BE2C (cell line): ENCODE results near the gene UFSP1.

ENCODE experiments used
- DNase-seq: peaks from one replicate; pipeline ENCODE4 v3.0.0-alpha.2; 2020
- H3K27me3 ChIP-seq: fragments of 250-450 bp; sonication (Bioruptor Pico); 2 replicates; pipeline ENCODE4 v1.5.1; 2020; ENCODE audit warnings: mild to moderate bottlenecking
- H3K36me3 ChIP-seq: fragments of 250-450 bp; sonication (Bioruptor Pico); 2 replicates; pipeline ENCODE4 v1.5.1; 2020; ENCODE audit warnings: mild to moderate bottlenecking
- H3K4me1 ChIP-seq: fragments of 250-450 bp; sonication (Bioruptor Pico); 2 replicates; pipeline ENCODE4 v1.5.1; 2020
- H3K4me3 ChIP-seq: 2 replicates; pipeline ENCODE4 v1.5.1; 2011; ENCODE audit warnings: low read depth, low read length
- H3K9me3 ChIP-seq: fragments of 250-450 bp; sonication (Bioruptor Pico); 2 replicates; pipeline ENCODE4 v1.5.1; 2020
- TF ChIP-seq, protein P1 (sequence below): IDR thresholded peaks from 2 replicates; pipeline ENCODE4 v1.5.1; 2012; ENCODE audit warnings: mild to moderate bottlenecking, low read depth, low read length

Gene UFSP1

DNA sequence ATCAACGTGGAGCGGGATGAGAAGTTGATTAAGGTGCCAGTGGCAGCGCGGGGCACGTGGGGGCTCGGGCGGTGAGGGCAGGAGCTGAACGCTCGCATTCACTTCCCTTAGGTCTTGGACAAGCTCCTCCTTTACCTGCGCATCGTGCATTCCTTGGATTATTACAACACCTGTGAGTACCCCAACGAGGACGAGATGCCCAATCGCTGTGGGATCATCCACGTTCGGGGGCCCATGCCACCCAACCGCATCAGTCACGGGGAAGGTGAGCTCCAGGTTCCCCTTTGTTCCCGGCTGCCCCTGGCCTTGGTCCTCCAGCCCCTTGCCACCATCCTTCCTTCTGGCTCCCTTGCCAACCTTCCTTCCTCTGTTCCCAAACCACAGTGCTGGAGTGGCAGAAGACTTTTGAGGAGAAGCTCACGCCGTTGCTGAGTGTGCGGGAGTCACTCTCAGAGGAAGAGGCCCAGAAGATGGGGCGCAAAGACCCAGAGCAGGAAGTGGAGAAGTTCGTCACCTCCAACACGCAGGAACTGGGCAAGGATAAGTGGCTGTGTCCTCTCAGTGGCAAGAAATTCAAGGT lies 2.5 kb downstream of the UFSP1 start:
- no peak overlapping the region for H3K4me3 ChIP-seq

DNA sequence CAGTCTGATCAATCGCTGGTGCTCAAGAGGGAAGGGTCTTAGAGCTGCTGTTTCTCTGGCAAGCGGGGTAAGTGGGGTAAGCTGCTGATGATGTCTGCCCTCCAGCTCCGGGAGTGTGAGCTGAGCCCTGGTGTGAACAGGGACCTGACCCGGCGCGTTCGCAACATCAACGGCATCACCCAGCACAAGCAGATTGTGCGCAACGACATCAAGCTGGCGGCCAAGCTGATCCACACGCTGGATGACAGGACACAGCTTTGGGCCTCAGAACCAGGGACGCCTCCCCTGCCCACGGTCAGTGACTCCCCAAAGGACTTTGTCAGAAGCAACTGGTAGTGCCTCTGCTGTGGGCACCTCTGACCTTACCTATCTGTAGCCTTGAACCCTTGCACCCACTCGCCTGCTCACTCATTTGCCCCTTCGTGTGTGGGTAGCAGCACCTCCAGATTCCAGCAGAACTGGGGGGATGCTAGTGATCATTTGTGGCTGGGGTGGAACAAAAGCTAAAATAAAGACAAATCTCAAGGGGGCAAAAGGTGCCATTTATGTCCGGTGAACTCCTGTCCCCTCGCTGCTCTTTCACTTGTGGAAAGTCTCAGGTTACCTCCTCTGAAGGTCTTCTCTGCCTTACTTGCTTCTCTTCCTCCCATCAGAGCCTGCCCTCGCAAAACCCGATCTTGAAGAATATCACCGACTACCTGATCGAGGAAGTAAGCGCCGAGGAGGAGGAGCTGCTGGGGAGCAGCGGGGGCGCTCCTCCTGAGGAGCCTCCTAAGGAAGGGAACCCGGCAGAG lies 3.2 kb downstream of the UFSP1 start:
- TF ChIP-seq, protein P1, sequence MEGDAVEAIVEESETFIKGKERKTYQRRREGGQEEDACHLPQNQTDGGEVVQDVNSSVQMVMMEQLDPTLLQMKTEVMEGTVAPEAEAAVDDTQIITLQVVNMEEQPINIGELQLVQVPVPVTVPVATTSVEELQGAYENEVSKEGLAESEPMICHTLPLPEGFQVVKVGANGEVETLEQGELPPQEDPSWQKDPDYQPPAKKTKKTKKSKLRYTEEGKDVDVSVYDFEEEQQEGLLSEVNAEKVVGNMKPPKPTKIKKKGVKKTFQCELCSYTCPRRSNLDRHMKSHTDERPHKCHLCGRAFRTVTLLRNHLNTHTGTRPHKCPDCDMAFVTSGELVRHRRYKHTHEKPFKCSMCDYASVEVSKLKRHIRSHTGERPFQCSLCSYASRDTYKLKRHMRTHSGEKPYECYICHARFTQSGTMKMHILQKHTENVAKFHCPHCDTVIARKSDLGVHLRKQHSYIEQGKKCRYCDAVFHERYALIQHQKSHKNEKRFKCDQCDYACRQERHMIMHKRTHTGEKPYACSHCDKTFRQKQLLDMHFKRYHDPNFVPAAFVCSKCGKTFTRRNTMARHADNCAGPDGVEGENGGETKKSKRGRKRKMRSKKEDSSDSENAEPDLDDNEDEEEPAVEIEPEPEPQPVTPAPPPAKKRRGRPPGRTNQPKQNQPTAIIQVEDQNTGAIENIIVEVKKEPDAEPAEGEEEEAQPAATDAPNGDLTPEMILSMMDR = no peak
- Histone ChIP-seq H3K36me3 (peaks cover 77% of the 10 kb centered on the region), H3K27me3 (no peaks in the 10 kb centered on the region), H3K4me3 (no peak overlapping the region), H3K4me1 (peaks cover 7% of the 10 kb centered on the region; the same call in 1 of the 2 replicates), H3K9me3 (no peaks in the 10 kb centered on the region)
- no peak for DNase-seq

More for the DNA sequence above, 2.5 kb downstream of the UFSP1 start:
- TF ChIP-seq, protein P1 = no peak
- Histone ChIP-seq H3K27me3 (no peaks in the 10 kb centered on the region), H3K9me3 (no peaks in the 10 kb centered on the region), H3K4me1 (peaks cover 7% of the 10 kb centered on the region; the same call in 1 of the 2 replicates), H3K36me3 (peaks cover 71% of the 10 kb centered on the region)
- DNase-seq = no peak

DNA sequence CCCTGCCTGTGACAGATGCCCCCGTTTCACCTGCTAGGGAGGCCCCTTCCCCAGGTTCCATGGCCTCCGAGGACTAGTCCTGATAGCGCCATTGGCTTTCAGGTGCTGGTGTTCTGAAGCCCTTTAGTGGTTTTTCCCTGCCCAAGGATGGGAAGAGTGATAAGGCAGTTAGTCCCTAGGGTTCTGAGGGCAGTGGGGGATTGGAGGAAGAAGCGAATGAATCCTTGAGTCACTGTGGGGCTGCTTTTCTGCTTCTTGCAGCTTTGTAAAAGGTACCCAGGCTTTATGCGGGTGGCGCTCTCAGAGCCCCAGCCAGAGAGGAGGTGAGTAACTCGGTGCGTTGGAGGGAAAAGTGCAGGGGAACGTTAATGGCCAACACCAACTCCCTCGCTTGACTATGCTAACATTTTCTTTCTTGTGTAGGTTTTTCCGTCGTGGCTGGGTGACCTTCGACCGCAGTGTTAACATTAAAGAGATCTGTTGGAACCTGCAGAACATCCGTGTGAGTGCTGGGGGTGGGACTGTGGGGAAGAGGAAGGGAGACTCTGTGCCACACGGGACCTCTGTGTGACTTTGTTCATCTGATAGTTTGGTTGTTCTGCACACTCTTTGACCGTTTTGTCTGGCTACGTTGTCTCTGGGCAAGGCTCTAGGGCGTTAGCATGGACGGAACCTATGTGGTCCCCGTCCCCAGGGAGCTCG lies 3.9 kb downstream of the UFSP1 start:
- H3K36me3 ChIP-seq = peaks cover 85% of the 10 kb centered on the region

DNA sequence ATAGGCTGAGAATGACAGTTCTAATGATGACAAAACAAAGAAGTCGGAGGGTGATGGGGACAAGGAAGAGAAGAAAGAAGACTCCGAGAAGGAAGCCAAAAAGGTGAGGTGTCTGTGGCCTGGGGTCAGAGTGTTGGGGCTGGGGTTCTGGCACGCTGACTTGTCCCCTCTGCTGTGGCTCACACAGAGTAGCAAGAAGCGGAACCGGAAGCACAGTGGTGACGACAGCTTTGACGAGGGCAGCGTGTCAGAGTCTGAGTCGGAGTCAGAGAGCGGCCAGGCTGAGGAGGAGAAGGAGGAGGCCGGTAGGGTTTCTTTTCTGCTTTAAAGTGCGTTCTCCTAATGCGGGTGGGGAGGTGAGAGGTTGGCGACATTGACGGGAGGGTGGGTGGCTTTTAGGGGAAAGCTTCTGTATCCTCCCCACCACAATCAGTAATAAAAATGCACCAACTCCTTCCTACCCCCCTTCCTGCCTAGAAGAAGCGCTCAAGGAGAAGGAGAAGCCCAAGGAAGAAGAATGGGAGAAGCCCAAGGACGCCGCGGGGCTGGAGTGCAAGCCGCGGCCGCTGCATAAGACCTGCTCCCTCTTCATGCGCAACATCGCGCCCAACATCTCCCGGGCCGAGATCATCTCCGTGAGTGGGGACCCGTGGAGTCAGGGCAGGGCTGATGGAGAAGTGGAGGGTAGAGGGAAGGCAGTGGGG lies 4.6 kb downstream of the UFSP1 start:
- Histone ChIP-seq H3K4me3 (no peak overlapping the region), H3K36me3 (peaks cover 92% of the 10 kb centered on the region), H3K9me3 (no peaks in the 10 kb centered on the region), H3K4me1 (peaks cover 7% of the 10 kb centered on the region; the same call in 1 of the 2 replicates), H3K27me3 (no peaks in the 10 kb centered on the region)
- DNase-seq = no peak
- TF ChIP-seq, protein P1 = no peak

More for the DNA sequence above, 3.9 kb downstream of the UFSP1 start:
- H3K9me3 ChIP-seq = no peaks in the 10 kb centered on the region
- no peaks in the 10 kb centered on the region for H3K27me3 ChIP-seq
- TF ChIP-seq, protein P1 = no peak
- H3K4me1 ChIP-seq = peaks cover 7% of the 10 kb centered on the region; the same call in 1 of the 2 replicates
- DNase-seq = no peak
- H3K4me3 ChIP-seq = no peak overlapping the region

DNA sequence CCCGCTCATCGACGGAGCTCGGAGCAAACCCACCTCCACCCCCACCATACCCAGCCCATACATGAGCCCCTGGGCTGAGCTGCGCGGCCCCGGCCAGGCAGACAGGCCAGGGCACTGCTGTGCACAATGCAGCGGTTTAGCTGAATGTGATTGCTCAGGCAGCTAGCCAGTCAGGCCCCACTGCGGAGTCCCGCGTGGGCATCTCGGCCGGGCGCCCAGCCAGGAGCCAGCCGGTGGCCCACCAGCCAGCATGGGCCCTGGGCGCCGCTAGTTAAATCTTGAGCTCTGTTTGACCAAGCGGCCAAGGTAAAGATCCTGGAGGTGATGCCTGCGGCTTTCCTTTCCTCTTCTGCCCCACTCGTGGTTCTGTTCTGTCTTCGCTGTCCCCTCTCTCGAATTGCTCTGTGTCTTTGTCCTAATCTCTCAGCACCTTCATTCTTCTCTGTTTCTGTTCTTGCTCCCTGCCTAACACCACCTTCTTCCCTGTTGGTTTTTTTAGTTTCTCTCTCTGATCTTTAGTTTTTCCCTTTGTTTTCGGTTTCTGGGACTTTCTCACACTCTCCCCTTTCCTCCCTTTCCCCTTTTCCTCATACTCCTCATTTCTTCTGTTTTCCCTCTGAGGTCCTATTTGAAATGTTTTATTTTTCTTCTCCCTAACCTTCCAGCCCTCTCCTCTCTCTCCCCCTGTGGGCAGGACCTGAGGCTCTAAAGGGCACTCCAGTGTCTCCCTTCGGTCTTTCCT lies 6.6 kb downstream of the UFSP1 start:
- no peaks in the 10 kb centered on the region for H3K9me3 ChIP-seq
- TF ChIP-seq, protein P1 = no peak
- H3K36me3 ChIP-seq = peaks cover 96% of the 10 kb centered on the region
- H3K4me1 ChIP-seq = 0 out of 2 replicates have a peak, but pooled peaks cover 3% of the 10 kb centered on the region
- H3K4me3 ChIP-seq = no peak overlapping the region
- DNase-seq = no peak
- no peaks in the 10 kb centered on the region for H3K27me3 ChIP-seq
